GM18517 (cell line): ENCODE results near the gene ADAMTS13.
A peak's percentile ranks its signal among the peaks of the same experiment; 100 is the strongest.
"Not testable (repeated sequence)": the region's sequence is repeated elsewhere in the genome, so short reads cannot be mapped to it uniquely, and the experiment has no call there.

Experiments
- ATAC-seq: cut with Tn5 transposase; IDR thresholded peaks from one replicate; pipeline ENCODE4 v1.9.1; 2021; ENCODE audit warnings: mild to moderate bottlenecking, moderate library complexity; ENCODE audit not compliant: unreplicated experiment

The ADAMTS13 gene

DNA sequence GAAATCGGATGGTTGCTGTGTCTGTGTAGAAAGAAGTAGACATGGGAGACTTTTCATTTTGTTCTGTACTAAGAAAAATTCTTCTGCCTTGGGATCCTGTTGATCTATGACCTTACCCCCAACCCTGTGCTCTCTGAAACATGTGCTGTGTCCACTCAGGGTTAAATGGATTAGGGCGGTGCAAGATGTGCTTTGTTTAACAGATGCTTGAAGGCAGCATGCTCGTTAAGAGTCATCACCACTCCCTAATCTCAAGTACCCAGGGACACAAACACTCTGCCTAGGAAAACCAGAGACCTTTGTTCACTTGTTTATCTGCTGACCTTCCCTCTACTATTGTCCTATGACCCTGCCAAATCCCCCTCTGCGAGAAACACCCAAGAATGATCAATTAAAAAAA is 30.7 kb upstream of the ADAMTS13 start:
- not testable (repeated sequence) for ATAC-seq

DNA sequence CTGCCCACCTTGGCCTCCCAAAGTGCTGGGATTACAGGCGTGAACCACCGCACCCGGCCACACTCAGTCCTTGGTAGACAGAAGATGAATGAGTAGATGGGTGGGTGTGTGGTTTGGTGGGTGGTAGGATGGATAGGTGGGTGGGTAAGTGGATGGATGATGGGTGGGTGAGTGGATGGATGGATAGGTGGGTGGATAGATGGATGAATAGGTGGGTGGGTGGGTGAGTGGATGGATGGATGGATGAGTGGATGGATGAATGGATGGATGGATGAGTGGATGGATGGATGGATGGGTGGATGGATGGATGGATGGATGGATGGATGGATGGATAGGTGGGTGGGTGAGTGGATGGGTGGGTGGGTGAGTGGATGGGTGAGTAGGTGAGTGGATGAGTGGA is 29.9 kb upstream of the ADAMTS13 start:
- ATAC-seq = not testable (repeated sequence)

DNA sequence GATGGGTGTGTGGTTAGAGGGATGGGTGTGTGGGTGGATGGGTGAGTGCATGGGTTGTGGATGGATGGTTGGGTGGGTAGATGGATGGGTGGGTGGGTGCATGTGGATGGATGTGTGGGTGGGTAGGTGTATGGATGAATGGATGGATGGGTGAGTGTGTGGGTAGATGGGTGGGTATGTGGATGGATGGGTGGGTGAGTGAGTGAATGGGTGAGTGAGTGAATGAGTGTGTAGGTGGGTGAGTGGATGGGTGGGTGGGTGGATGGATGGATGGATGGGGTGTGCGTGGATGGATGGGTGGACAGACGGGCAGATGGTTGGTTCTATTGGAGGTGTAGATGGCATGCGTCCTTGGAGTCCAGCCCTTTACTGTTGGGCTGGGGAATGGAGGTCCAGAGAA is 28.8 kb upstream of the ADAMTS13 start:
- ATAC-seq = no peak

DNA sequence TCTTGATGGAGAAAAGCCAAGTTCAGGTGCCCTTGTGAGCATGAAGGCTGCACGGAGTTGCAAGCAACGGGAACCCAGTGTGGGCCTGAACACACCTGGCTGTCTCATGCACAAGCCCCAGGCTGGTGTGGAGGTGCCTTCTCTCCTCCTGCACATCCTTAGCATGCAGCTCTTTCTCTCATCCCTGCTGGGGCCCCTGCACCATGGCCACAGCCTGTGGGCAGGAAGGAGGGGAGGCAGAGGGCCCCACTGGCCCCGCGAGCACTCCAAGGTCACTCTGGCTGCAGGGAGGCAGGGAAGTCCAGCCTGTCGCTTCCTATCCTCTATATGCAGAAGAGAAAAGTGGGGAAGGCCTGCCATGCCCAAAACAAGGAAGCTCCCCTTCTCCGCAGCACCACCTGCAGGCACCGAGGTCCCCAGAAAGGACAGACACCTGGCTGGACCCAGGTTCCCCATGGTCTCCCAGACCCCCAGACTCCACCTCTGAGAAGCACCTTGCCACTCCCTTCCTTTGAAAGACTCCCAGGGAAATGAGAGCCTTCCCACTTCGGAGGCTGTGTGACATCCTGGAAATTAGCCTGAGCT is 27.4 kb upstream of the ADAMTS13 start:
- no peak for ATAC-seq

DNA sequence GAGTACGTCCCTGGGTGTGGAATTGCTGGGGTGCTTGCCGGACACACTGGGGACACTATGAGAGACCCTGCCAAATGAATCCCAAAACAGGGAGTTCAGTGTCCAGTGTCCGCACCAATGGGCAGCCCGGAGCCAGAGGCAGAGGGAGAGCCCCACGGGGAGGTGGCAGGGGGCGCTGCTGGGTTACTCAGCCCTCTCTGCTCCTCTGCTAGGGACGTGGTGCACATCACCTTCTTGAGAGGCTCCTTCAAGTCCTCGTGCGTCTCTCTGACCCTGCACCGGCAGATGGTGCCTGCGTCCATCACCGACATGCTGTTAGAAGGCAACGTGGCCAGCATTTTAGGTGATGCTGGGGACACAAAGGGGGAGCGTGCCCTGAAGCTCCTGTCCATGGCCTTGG is 25.2 kb upstream of the ADAMTS13 start:
- no peak for ATAC-seq

DNA sequence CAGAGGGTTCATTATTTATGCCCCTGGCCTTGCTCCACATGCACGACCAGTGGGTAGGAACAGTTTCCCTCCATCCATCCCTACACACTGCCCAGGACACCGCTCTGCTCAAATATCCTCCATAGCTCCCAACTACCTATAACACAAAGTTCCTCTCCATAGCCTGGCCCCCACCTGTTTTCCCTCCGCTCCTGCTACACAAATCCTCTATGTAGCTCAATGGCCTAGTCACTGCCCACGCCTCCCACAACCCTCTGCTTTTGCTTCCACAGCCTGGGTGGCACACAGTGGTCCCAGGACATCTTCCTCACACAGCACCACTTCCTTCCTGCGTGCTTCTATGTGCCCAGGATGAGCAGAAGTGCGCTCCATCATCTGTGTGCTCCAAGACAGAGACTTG is 24.8 kb upstream of the ADAMTS13 start:
- ATAC-seq = no peak

DNA sequence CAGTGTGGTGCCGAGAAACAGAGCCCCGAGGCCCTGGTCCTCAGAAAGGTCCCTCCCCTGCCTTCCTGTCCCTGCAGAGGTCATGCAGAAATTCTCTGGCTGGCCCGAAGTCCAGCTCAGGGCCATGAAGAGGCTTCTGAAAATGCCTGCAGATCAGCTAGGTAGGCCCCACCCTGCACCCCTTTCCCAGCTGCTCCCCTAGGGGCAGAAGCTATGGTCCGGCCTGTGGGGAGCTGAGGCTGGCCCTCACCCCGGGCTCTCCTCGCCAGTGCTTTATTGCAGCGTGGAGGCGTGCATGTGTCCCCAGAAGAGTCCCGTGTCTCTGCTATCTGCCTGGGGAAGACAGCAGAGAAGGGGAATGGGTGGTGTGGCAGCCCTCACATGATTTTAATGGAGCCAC is 24.3 kb upstream of the ADAMTS13 start:
- ATAC-seq = no peak

DNA sequence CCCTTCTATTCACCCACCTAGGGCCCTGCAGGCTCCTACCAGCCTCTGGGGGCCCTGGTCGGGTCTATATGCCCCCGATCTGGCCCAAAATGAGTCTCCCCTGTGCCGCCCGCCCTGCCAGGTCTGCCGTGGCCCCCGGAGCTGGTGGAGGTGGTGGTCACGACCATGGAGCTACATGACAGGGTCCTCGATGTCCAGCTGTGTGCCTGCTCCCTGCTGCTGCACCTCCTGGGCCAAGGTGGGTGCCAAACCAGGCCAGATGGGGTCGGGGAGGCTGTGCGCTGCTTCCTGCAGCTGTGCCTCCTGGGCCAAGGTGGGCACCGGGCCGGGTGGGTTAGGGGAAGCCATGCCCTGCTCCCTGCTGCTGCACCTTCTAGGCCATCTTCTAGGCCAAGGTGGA is 21.9 kb upstream of the ADAMTS13 start:
- ATAC-seq = no peak

DNA sequence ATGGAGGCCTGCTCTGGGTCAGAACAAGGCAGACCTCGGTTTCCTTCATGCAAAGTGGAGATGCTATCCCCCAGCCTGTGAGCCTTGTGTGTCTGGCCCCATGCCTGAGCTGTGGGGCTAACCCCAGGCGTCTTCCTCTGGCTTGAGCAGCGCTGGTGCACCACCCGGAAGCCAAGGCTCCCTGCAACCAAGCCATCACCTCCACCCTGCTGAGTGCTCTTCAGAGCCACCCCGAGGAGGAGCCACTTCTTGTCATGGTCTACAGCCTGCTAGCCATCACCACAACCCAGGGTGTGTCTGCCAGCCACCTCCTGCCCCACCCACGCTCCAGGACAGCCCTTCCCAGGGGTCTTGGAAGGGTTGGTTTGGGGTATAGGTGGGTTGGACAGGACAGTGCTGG is 20.6 kb upstream of the ADAMTS13 start:
- ATAC-seq = no peak

DNA sequence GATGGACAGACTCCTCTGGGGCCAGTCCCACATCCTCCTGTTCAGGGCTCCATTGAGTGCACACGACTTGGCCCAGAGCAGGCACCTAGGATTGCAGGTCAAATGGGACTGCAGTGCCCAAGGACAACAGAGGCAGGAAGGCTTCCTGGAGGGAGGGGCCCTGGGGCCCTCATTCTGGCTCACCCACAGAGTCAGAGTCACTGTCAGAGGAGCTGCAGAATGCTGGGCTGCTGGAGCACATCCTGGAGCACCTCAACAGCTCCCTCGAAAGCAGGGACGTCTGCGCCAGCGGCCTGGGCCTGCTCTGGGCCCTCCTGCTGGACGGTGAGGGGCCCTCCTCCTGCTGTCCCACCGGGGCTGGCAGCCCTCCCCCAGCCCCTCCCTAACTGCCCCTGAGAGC is 19.5 kb upstream of the ADAMTS13 start:
- ATAC-seq = no peak

DNA sequence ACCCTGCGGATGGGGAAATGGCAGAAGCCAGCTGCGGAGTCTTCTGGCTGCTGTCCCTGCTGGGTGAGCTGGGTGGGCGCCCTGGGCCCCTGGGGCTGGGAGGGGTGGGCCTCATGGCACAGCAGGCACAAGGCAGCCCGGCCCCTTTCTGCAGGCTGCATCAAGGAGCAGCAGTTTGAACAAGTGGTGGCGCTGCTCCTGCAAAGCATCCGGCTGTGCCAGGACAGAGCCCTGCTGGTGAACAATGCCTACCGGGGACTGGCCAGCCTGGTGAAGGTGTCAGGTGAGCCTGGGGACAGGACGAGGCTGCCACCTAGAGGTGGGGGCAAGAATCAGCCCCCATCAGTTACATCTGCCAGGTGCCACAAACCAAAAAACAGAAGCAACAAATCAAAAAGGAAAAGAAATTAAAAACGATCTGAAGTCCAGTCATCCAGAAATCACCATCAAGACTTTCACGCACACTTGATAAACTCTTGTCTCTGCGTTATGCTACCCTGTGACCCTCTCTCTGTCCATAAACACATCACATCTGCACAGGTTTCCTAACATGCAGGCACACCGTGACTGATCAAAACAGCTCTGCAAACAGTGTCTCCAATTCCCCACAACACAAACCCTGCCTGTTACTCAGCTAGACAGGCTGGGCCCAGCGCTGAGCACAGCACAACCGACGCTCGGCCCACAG is 18.3 kb upstream of the ADAMTS13 start:
- ATAC-seq = no peak

DNA sequence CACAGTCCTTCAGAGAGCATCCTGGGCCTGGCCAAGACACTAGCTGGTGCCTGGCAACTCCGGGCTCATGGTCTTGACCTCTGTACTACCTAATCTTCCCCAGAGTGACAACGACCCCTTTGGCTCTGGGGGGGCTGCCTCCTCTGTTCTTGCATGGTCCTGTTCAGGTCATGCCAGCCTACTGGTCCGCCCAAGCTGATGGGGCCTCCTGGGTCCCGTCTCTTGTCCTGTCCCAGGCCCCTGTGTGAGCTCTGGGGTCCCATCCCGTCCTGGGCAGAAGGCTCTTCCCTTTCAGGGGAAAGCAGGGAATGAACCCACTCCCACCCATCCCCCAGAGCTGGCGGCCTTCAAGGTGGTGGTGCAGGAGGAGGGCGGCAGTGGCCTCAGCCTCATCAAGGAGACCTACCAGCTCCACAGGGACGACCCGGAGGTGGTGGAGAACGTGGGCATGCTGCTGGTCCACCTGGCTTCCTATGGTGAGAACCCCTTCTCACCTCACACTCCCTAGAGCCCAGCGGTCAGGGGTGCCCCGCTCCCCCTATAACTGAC is 17.6 kb upstream of the ADAMTS13 start:
- ATAC-seq = no peak

DNA sequence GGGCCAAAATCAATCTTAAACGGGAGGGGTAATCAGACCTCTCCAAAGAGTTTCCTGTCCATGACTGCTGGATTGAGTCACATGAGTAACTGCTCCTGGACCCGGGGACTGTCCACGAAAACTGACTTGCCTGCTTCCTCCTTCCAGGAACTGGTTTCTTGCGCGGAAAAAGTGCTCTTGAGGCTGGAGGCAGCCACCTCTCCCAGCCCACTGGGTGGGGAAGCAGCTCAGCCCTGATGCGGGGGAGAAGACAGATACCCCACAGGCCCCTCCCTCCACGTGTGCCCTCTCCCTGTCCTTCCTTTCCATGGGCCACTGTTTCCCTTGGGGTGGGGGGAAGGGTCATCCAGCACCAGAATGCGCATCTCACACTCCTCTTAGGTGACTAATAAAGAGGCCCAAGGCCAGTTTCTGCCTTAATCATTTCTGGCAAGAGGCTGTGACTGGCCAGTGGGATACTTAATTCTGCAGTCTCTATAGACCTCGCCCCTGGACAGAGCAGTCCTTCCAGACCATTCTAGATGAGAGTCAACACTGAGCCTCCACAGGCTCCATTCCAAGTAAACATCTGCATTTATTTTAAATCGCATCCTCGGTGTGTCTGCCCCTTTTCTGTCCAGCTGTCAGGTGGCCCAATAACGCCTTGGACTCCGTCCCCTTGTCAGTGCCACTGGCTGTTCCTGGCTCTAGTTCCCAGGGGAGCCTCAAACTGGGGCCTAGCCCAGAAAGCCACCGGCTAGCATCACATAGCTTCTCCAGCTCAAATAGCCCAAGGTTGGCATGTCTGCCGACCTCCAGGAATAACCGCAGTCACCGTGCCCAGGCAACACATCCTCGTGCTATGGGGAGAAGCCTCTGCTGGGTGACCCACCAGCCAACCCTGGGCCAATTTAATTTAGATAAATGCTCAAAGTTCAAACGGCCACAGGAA is 16.4 kb upstream of the ADAMTS13 start:
- ATAC-seq = no peak

DNA sequence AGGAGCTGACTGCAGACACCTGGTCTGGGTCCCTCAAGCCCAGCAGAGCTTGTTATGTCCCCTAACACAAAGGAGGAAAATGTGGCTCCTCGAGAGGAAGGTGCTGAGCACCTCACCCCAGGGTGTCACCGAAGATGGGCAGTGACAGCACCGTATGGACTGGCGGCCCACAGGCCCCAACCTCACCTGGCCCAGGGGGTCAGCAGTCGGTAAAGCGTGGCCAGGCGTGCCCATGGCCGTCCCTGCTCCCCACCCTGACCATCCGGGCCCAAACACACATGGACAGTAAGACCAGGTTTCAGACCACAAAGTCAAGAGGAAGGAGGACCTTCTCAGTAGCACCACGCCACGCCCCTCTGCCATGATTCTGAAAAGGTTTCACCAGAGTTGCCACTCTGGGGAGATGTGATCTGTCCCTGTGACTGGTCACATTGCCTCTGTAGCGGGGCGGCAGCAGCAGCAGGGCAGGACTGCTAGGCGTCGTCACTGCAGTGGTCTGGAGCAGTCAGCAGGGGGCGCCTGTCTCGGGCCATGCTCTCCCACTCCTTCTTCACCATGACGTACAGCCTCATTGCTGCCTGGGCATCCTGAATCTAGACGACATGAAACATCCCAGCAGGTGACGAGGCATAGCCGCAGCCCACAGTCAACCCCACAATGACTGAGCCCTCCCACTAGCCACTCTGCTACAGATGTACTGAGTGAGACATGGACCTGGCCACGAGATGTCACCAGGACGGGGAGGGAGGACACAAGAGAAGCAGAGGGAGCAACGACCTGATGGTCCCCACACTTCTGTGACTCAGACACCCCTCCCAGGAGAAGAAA is 15.5 kb upstream of the ADAMTS13 start:
- ATAC-seq = no peak

DNA sequence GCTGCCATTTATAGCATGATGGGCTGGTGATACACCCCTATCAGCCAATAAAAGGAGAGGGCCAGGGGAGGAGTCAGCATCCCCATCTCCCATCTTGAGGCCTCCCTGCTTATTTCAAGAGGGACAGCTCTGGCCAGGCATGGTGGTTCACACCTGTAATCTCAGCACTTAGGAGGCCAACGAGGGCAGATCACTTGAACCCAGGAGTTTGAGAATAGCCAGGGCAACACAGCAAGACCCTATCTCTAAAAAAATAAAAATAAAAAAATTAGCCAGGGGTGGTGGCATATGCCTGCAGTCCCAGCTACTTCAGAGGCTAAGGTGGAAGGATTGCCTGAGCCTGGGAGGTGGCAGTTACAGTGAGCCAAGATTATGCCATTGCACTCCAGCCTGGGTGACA is 14.1 kb upstream of the ADAMTS13 start:
- ATAC-seq = no peak

DNA sequence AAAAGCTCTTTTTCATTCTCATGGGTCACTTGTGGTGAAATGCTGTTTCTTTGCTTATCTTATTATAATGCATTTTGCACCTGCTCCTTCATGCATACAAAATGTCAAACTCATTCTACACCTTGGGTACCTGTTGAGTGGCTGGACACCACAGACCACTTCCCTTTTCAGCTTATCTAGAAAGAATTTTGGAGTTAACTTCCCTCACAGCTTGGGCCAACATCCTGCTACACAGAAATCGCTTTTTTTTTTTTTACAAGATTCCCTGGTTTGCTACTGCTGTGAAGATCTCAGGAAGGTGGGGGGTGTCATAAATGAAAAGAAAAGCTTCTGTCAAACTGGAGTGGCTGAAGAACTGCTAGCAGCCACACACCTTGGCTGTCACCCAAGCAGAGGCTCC is 7.0 kb upstream of the ADAMTS13 start:
- no peak for ATAC-seq

DNA sequence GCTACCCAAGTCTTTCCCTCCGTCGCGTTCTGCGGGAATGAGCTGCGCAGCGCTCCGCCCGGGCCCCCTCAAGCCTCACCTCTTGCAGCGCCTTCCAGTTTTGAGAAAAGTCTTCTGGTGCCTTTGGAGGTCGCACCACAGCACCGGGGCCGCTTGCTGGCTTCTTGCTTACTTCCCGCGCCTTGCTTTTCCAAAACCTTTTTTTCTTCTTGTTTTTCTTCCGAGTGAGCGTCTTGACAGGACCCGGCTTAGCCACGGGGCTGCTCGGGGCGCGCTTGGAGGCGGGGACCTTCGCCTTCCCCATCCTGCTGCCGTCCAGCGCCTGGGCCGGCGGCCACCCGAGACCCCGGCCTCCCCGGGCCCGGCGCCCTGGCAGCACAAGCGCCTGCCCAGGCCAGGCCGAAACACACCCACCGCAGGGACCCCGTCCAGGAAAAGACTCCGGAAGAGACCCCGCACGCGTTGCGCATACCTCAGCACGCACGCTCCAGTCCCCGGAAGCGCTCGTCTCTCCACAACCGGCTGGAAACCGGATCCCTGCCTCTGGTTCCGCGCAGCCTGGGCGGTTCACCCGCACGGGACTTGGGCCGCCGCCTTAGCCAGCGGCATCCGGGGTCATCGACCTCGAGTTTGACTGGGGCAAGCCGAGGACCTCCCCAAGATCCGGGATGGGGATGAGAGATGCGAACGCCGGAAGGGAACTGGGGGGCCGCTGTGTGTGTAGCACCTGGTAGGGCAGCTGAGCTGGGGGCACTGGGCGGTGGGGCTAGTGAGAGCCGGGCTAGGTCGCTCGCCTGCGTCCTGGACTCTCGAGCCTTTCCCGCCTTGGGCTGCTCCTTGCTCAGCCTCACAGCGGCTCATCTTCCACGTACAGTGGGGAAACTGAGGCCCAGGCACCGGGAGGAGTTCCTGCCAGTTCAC is 4.4 kb upstream of the ADAMTS13 start, which contains the start of gene REXO4:
REXO4 (minus strand) TSS at position 470 of the 921 bp plus-strand sequence; CDS start at position 304, 166 bp downstream.
- peak; percentile 59 for ATAC-seq

DNA sequence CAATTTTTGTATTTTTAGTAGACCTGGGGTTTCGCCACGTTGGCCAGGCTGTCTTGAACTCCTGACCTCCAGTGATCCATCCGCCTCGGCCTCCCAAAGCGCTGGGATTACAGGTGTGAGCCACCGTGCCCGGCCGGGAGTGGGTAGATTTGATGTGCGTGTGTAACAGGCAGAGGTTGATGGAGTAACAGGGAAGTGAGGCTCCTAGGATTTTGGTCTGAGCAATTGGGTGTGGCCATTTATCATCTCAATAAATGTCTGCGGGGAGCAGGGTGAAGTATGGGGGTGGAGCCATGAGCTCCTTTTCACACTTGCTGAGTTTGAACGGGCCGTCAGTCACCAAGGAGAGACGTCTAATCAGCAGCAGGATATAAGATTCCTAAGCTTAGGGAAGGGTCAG is 3.2 kb upstream of the ADAMTS13 start:
- ATAC-seq = no peak

DNA sequence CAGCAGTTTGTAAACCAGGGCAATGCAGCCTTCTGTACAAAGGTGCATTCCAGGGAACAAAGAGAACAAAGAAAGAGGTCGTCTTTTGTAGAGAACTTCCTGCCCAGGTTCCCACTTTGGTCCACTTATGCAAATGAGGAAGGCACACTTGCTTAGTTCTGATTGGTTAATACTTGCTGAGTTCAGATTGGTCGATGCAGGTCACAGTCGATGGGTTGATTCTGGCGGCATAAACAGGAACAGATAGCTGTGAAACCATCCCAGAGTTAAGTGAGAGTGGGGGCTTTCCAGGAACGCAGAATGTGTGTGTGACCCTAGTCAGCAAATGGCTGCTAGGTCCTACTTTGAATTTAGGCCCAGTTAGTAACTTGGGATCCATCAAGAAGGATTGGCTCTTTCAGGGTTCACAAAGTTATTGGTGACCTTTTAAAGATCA is 1.8 kb upstream of the ADAMTS13 start:
- no peak for ATAC-seq

DNA sequence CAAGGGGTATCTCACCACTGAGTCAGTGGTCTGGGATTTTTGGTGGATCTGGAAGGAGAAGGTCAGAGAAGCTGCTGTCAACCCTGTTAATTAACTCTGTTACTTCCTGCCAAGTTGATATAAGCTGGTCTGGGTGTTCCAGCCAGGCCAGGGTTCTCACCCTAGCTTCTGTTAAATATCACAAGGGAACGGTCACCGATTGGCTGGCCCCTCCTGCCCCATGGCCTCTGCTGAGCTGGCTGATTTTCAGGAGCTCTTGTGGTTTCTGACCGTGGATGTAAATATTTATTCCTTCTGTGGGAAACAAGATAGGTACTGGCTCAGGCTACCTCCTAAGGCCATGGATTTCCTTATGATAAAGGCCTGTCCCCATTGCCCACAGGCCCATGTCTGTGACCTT is 1.0 kb downstream of the ADAMTS13 start:
- no peak for ATAC-seq
